ENCODE measurements around the gene SSX1.
"Not testable (repeated sequence)": the region's sequence is repeated elsewhere in the genome, so short reads cannot be mapped to it uniquely, and the experiment has no call there.

SSX1 gene, protein sequence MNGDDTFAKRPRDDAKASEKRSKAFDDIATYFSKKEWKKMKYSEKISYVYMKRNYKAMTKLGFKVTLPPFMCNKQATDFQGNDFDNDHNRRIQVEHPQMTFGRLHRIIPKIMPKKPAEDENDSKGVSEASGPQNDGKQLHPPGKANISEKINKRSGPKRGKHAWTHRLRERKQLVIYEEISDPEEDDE

DNA sequence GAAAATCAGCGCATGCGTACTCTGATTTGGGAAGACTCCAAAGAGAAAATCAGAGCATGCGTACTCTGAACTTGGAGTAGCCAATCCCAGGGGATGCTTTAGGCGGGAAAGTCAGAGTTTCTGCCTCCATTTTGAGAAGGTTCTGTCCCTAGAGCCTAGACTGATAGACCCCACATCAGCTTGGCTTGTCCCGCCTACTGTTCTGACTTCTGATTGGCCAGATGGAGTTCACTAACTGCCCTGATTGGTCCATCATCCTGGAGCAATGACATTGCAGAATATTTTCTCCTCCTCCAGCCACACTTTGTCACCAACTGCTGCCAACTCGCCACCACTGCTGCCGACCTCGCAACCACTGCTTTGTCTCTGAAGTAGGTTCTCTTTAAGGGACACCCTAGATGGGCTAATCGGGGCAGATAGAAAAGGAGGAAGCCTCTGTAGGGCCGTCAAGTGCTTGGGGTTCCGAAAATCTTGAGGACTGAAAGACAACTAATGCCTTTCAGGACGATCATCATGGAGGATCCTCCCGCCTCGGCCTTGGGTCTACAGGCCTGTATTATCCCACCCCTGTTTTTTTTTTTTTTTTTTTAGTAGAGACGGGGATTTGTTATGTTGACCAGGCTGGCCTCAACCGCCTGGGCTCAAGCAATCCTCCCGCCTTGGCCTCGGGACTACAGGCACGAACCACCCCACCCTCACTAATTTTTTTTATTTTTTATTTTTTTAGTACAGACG is at the start of gene SSX1:
Gene SSX1, plus strand, starts transcription at position 331 of the 735 bp plus-strand sequence. CDS start 1,850 bp downstream, outside the sequence.
- H3K27me3 Mint-ChIP-seq (ENCODE audit: low read depth, poor library complexity); DNase-seq; H3K4me1 Mint-ChIP-seq; H3K36me3 Mint-ChIP-seq (ENCODE audit: low read depth); H3K27ac Mint-ChIP-seq; H3K4me3 Mint-ChIP-seq: not testable (repeated sequence)
- peaks cover 63% of the 10 kb centered on the region for H3K9me3 Mint-ChIP-seq

DNA sequence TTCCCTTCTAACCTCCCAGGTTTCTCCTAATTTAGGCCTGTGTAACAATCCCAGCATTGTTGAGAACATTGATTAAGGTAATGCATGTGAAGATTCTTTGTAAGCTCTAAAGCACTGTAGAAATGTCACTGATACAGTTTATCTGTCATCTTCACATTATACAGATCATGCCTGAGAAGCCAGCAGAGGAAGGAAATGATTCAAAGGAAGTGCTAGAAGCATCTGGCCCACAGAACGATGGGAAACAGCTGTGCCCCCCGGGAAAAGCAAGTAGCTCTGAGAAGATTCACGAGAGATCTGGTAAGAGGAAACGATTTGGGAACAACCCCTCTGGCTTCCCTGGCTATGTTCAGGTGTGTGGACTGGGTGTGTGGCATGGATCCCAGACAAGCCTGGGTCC is 40.9 kb upstream of the SSX1 start:
- not testable (repeated sequence) for H3K36me3 Mint-ChIP-seq (ENCODE audit: low read depth); H3K4me1 Mint-ChIP-seq; H3K27me3 Mint-ChIP-seq (ENCODE audit: low read depth, poor library complexity); H3K4me3 Mint-ChIP-seq; H3K27ac Mint-ChIP-seq; DNase-seq
- peaks cover 37% of the 10 kb centered on the region for H3K9me3 Mint-ChIP-seq

DNA sequence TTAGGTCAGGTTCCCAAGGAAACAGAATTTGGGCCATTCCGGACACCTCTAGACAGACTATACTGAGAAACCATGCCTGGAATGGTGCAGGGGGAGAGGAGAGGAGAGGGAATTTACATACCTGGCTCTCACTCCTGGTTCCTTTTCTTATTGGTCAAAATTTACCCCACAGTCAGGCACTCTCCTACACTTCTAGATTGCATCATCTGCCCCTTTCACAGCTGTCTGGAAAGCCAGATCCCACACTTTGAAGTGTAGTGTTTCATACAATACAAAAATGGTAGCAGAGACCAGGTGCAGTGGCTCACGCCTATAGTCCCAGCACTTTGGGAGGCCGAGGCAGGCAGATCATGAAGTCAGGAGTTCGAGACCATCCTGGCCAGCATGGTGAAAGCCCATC is 31.0 kb upstream of the SSX1 start:
- H3K27ac Mint-ChIP-seq; H3K36me3 Mint-ChIP-seq (ENCODE audit: low read depth); H3K27me3 Mint-ChIP-seq (ENCODE audit: low read depth, poor library complexity); H3K4me1 Mint-ChIP-seq; DNase-seq; H3K4me3 Mint-ChIP-seq: not testable (repeated sequence)
- H3K9me3 Mint-ChIP-seq = peaks cover 67% of the 10 kb centered on the region

DNA sequence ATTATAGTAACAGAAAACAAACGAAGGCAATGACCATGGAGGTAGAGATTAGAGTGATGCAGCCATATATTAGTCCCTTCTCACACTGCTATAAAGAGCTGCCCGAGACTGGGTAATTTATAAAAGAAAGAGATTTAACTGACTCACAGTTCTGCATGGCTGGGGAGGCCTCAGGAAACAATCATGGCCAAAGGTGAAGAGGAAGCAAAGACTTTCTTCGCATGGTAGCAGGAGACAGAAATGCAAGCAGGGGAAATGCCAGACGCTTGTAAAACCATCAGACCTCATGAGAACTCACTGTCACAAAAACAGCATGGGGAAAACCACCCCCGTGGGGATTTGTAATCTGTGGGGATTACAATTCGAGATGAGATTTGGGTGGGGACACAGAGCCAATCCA is 2.2 kb upstream of the SSX1 start:
- not testable (repeated sequence) for H3K27me3 Mint-ChIP-seq (ENCODE audit: low read depth, poor library complexity)

DNA sequence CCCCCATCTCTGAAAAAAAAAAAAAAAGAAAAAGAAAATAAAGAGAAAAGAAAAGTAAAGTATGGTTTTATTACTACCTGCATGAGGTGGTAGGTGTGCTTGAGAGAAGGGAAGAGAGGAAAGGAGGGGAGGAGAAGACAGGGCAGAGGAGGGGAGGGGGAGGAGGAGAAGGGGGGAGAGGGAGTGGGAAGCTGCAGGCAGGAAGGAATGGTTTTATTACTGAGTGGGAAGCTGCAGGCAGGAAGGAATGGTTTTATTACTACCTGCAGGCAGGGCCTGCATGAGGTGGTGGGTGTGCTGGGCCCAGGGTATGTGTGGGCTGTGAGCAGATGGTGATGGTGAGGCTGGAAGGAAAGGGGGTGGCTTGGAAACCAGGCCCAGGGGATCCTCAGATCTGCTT is 19.2 kb downstream of the SSX1 start:
- not testable (repeated sequence) for H3K4me3 Mint-ChIP-seq; DNase-seq; H3K27ac Mint-ChIP-seq; H3K36me3 Mint-ChIP-seq (ENCODE audit: low read depth); H3K4me1 Mint-ChIP-seq; H3K27me3 Mint-ChIP-seq (ENCODE audit: low read depth, poor library complexity)
- H3K9me3 Mint-ChIP-seq = peaks cover 63% of the 10 kb centered on the region

More for the DNA sequence above, 2.2 kb upstream of the SSX1 start:
- DNase-seq; H3K27ac Mint-ChIP-seq; H3K36me3 Mint-ChIP-seq (ENCODE audit: low read depth); H3K4me3 Mint-ChIP-seq; H3K4me1 Mint-ChIP-seq: not testable (repeated sequence)
- H3K9me3 Mint-ChIP-seq = peaks cover 59% of the 10 kb centered on the region

DNA sequence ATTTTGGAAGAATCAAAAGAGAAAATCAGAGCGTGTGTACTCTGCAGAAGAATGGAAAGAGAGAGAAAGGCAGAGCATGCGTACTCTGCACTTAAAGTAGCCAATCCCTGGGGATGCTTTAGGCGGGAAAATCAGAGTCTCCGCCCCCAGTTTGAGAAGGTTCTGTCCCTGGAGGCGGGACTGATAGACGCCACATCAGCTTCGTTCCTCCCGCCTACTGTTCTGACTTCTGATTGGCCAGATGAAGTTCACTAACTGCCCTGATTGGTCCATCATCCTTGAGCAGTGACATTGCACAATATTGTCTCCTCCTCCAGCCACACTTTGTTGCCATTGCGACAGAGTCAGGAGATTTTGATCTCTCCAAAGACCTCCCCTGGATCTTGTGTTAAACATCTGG is 23.8 kb downstream of the SSX1 start:
- Mint-ChIP-seq H3K27me3 (ENCODE audit: low read depth, poor library complexity) (peaks cover 6% of the 10 kb centered on the region), H3K4me3 (no peak overlapping the region), H3K4me1 (no peaks in the 10 kb centered on the region), H3K9me3 (peaks cover 48% of the 10 kb centered on the region), H3K36me3 (ENCODE audit: low read depth) (no peaks in the 10 kb centered on the region), H3K27ac (no peak overlapping the region)
- no peak for DNase-seq
- TF ChIP-seq, protein P1, sequence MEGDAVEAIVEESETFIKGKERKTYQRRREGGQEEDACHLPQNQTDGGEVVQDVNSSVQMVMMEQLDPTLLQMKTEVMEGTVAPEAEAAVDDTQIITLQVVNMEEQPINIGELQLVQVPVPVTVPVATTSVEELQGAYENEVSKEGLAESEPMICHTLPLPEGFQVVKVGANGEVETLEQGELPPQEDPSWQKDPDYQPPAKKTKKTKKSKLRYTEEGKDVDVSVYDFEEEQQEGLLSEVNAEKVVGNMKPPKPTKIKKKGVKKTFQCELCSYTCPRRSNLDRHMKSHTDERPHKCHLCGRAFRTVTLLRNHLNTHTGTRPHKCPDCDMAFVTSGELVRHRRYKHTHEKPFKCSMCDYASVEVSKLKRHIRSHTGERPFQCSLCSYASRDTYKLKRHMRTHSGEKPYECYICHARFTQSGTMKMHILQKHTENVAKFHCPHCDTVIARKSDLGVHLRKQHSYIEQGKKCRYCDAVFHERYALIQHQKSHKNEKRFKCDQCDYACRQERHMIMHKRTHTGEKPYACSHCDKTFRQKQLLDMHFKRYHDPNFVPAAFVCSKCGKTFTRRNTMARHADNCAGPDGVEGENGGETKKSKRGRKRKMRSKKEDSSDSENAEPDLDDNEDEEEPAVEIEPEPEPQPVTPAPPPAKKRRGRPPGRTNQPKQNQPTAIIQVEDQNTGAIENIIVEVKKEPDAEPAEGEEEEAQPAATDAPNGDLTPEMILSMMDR (IDR thresholded peaks at IDR 0.05) = no peak

DNA sequence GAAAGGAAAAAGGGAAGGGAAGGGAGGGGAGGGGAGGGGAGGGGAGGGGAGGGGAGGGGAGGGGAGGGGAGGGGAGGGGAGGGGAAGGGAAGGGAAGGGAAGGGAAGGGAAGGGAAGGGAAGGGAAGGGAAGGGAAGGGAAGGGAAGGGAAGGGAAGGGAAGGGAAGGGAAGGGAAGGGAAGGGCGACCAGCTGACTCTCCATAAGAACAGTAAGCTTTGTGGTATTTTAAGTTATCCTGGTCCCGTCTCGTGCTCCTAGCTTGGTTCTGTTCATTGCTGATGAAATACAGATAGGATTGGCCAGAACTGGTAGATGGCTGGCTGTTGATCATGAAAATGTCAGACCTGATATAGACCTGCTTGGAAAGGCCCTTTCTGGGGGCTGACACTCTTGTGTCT is 25.5 kb downstream of the SSX1 start:
- not testable (repeated sequence) for DNase-seq; H3K4me1 Mint-ChIP-seq; H3K27ac Mint-ChIP-seq; H3K27me3 Mint-ChIP-seq (ENCODE audit: low read depth, poor library complexity); H3K36me3 Mint-ChIP-seq (ENCODE audit: low read depth); H3K4me3 Mint-ChIP-seq
- peaks cover 48% of the 10 kb centered on the region for H3K9me3 Mint-ChIP-seq

DNA sequence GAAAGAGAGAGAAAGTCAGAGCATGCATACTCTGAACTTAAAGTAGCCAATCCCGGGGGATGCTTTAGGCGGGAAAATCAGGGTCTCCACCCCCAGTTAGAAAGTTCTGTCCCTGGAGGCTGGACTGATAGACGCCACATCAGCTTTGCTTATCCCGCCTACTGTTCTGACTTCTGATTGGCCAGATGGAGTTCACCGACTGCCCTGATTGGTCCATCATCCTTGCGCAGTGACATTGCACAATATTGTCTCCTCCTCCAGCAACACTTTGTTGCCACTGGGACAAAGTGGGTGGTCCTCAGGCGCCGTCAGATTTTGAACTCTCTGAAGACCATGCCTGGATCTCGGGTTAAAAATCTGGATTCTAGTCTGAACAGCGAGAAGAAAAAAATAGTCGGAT is 51.0 kb downstream of the SSX1 start:
- Mint-ChIP-seq H3K9me3 (peaks cover 52% of the 10 kb centered on the region), H3K27ac (no peak overlapping the region), H3K36me3 (ENCODE audit: low read depth) (no peaks in the 10 kb centered on the region), H3K4me1 (no peaks in the 10 kb centered on the region), H3K27me3 (ENCODE audit: low read depth, poor library complexity) (peaks cover 2% of the 10 kb centered on the region), H3K4me3 (no peak overlapping the region)
- no peak for DNase-seq
- TF ChIP-seq, protein P1 (IDR thresholded peaks at IDR 0.05) = no peak

DNA sequence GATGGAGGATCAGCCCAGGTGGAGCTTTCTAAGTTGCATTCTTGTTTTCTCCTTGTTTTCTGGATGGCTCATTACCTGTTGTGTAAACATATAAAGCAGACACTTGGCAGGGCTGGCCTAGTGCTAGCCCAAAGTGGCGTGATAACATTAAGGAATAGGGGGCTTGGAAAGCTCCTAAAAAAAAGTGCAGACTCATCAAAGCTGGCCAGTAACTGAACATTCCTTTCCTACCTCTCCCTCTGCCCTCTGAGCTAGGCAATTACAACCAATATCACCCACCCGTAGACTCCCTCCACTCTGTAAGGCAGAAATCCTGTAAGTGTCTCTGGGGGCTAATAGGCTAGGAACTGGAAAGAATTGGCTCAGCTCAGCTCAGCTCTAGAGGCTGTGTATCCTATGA is 58.8 kb downstream of the SSX1 start:
- not testable (repeated sequence) for H3K36me3 Mint-ChIP-seq (ENCODE audit: low read depth); DNase-seq; H3K27me3 Mint-ChIP-seq (ENCODE audit: low read depth, poor library complexity); H3K4me1 Mint-ChIP-seq; H3K4me3 Mint-ChIP-seq; H3K27ac Mint-ChIP-seq
- peaks cover 22% of the 10 kb centered on the region for H3K9me3 Mint-ChIP-seq

Data from nephron progenitor cell (in vitro differentiated cells).